DND-41 (cell line): ENCODE results near the gene NDUFAF4.

Source experiments
- ATAC-seq: fragments of 200-7000 bp; cut with Tn5 transposase; 3 replicates; pipeline ENCODE4 v1.9.1; 2021; ENCODE audit warnings: low read depth; ENCODE audit not compliant: insufficient read depth
- DNase-seq: peaks from one replicate; pipeline ENCODE4 v3.0.0-alpha.2; 2020
- H2AFZ ChIP-seq: 2 replicates; pipeline ENCODE4 v1.6.0; 2012; ENCODE audit warnings: low read depth, low read length
- H3K27ac ChIP-seq: 2 replicates; pipeline ENCODE4 v1.5.1; 2012; ENCODE audit warnings: low read length, inconsistent platforms
- H3K27me3 ChIP-seq: fragments of 200-600 bp; sonication (generic); 2 replicates; pipeline ENCODE4 v1.6.0; 2012; ENCODE audit warnings: low read length, mild to moderate bottlenecking, inconsistent platforms; ENCODE audit not compliant: insufficient read depth, poor library complexity
- H3K36me3 ChIP-seq: 2 replicates; pipeline ENCODE4 v1.5.1; 2012; ENCODE audit warnings: low read length, inconsistent platforms; ENCODE audit not compliant: insufficient read depth
- H3K4me1 ChIP-seq: 2 replicates; pipeline ENCODE4 v1.5.1; 2012; ENCODE audit warnings: mild to moderate bottlenecking, low read length; ENCODE audit not compliant: insufficient read depth
- H3K4me2 ChIP-seq: 2 replicates; pipeline ENCODE4 v1.6.0; 2012; ENCODE audit warnings: mild to moderate bottlenecking, moderate library complexity, low read length, inconsistent platforms; ENCODE audit not compliant: insufficient read depth
- H3K4me3 ChIP-seq, 2 experiments: fragments of 200-600 bp in 1 of 2; shearing (Covaris generic) in 1 of 2; 2 replicates each; pipeline ENCODE4 v1.5.1; 2012 to 2016; ENCODE audit warnings: inconsistent platforms in 2 of 2, low read length in 2 of 2, mild to moderate bottlenecking in 2 of 2, low read depth in 1 of 2, moderate library complexity in 1 of 2
- H3K79me2 ChIP-seq: 2 replicates; pipeline ENCODE4 v1.6.0; 2012; ENCODE audit warnings: low read length, inconsistent platforms; ENCODE audit not compliant: insufficient read depth
- H3K9ac ChIP-seq: 2 replicates; pipeline ENCODE4 v1.6.0; 2012; ENCODE audit warnings: low read depth, mild to moderate bottlenecking, inconsistent platforms, low read length, moderate library complexity
- H3K9me3 ChIP-seq: 2 replicates; pipeline ENCODE4 v1.5.1; 2012; ENCODE audit warnings: low read length, moderate library complexity, mild to moderate bottlenecking, inconsistent platforms; ENCODE audit not compliant: insufficient read depth, severe bottlenecking
- H4K20me1 ChIP-seq: 2 replicates; pipeline ENCODE4 v1.6.0; 2012; ENCODE audit warnings: low read length; ENCODE audit not compliant: insufficient read depth
- CTCF ChIP-seq: IDR thresholded peaks from 2 replicates; pipeline ENCODE4 v1.5.1; 2012; ENCODE audit warnings: borderline replicate concordance, low read length, moderate library complexity, mild to moderate bottlenecking; ENCODE audit not compliant: poor library complexity, severe bottlenecking; ENCODE audit errors: extremely low read depth
- EZH2 ChIP-seq: IDR thresholded peaks from 3 replicates; pipeline ENCODE4 v1.6.1; 2012; ENCODE audit warnings: borderline replicate concordance, low read depth, mild to moderate bottlenecking, moderate library complexity, low read length, inconsistent platforms; ENCODE audit not compliant: severe bottlenecking

The NDUFAF4 gene

GRCh38 chr6:96864216-96865054 is 33.3 kb downstream of the NDUFAF4 start:
- Histone ChIP-seq H3K4me3 (no peak overlapping the region), H2AFZ (no peak overlapping the region), H3K4me2 (no peak overlapping the region), H3K9ac (no peak overlapping the region), H3K4me1 (no peaks in the 10 kb centered on the region), H4K20me1 (no peaks in the 10 kb centered on the region), H3K27me3 (peaks cover 31% of the 10 kb centered on the region), H3K36me3 (no peaks in the 10 kb centered on the region), H3K79me2 (no peaks in the 10 kb centered on the region), H3K9me3 (no peaks in the 10 kb centered on the region), H3K27ac (no peak overlapping the region)
- ATAC-seq: no peak
- TF ChIP-seq EZH2: no peak
- no peak for TF ChIP-seq CTCF
- DNase-seq: no peak

GRCh38 chr6:96862560-96862959 is 35.1 kb downstream of the NDUFAF4 start:
- no peak overlapping the region for H3K27ac ChIP-seq
- no peak overlapping the region for H2AFZ ChIP-seq
- no peaks in the 10 kb centered on the region for H3K9me3 ChIP-seq
- H4K20me1 ChIP-seq: no peaks in the 10 kb centered on the region
- ATAC-seq (no peak), DNase-seq (no peak)
- no peak overlapping the region for H3K4me2 ChIP-seq
- H3K4me1 ChIP-seq: no peaks in the 10 kb centered on the region
- peaks cover 23% of the 10 kb centered on the region for H3K27me3 ChIP-seq
- no peaks in the 10 kb centered on the region for H3K79me2 ChIP-seq
- H3K9ac ChIP-seq: no peak overlapping the region
- TF ChIP-seq CTCF (no peak), EZH2 (no peak)
- no peaks in the 10 kb centered on the region for H3K36me3 ChIP-seq
- no peak overlapping the region for H3K4me3 ChIP-seq

GRCh38 chr6:96861588-96861987 is 36.1 kb downstream of the NDUFAF4 start:
- Histone ChIP-seq H3K4me1 (no peaks in the 10 kb centered on the region), H3K79me2 (no peaks in the 10 kb centered on the region), H4K20me1 (no peaks in the 10 kb centered on the region), H3K9ac (no peak overlapping the region), H3K36me3 (no peaks in the 10 kb centered on the region), H3K4me2 (no peak overlapping the region), H3K9me3 (no peaks in the 10 kb centered on the region), H3K4me3 (no peak overlapping the region), H2AFZ (no peak overlapping the region), H3K27ac (no peak overlapping the region), H3K27me3 (peaks cover 16% of the 10 kb centered on the region)
- TF ChIP-seq EZH2 (no peak), CTCF (no peak)
- ATAC-seq: no peak
- no peak for DNase-seq
